Fibroblast of upper back skin (primary cell): Measurements from ENCODE around the gene TSPAN17.
A peak's percentile ranks its signal among the peaks of the same experiment; 100 is the strongest.

ENCODE experiments used
- DNase-seq: peaks from one replicate; pipeline ENCODE4 v3.0.0-alpha.2; 2013

The TSPAN17 gene

GRCh38 chr5:176647030-176647842, at the start of gene TSPAN17:
TSS of gene TSPAN17 (plus strand) at chr5:176647484. CDS start at chr5:176647616, 132 bp downstream.
- peak; percentile 99 for DNase-seq

DNA sequence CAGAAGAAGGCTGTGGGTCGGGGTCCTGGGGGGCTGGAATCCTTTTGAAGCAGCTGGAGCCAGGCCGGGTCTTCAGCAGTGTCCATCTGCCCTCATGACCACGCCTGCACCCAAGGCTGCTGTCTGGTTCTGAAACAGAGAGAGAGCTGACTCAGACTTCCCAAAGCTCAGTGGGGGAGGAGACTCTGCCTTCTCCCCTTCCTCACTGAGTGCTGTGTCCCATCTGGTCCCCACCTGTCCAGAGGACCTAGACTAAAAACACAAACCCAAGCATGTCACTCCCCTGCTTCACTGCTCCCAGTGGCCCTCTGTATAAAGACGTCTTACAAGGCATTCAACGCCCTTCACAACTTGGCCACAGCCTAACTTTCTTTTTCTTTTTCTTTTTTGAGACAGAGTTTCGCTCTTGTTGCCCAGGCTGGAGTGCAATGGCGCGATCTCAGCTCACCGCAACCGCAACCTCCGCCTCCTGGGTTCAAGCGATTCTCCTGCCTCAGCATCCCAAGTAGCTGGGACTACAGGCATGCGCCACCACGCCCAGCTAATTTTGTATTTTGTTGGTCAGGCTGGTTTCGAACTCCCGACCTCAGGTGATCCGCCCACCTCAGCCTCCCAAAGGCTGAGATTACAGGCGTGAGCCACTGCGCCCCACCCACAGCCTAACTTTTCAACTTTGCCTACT, 47.4 kb upstream of the TSPAN17 start:
- DNase-seq, result peak; percentile 49

DNA sequence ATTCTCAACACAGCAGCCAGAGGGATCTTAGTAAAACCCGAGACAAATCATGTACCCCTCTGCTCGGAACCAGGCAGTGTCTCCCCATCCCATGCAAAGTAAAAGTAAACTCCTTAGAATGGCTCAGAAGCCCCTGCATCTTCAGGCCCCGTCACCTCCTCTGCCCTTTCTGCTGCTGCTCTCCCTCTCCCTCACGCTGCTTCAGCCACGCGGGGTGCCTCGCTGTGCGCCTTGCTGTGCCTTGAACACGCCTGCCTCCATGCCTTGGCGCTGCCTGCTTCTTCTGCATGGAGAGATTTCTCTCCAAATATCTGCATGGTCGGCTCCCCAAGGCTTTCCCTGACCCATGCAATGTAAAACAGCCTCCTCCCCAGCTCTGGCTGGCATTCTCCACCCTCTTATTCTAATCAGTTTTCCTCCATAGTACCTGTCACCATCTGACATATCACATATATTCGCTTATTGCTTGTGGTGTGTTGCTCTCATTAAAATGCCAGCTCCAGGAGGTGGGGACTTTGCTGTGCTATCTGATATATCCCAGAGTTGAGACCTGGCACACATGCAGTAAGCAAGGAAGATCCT, 45.3 kb upstream of the TSPAN17 start:
- no peak for DNase-seq

- no peak for DNase-seq
Measured at GRCh38 chr5:176603091-176603490, 44.2 kb upstream of the TSPAN17 start.

GRCh38 chr5:176606032-176606431, 41.3 kb upstream of the TSPAN17 start:
- DNase-seq, result no peak

DNA sequence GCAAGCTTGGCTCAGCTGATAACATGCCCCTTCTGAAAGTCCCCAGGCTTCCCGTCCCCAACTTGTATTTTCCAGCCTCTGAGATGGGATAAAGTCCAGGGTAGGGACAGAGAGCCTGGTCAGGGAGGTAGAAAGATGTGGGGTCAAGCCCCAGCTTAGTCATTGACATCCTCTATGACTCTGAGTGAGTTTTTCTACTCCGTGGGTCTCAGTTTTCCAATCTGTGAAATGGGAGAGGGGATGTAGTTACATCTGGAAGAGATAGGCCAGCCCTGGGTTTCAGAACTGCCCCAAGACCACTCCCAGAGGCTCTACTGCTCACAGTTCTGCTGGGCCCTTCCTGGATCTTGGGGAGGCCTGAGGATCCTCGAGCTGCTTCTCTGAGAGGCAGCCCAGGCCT, 40.4 kb upstream of the TSPAN17 start:
- no peak for DNase-seq

DNA sequence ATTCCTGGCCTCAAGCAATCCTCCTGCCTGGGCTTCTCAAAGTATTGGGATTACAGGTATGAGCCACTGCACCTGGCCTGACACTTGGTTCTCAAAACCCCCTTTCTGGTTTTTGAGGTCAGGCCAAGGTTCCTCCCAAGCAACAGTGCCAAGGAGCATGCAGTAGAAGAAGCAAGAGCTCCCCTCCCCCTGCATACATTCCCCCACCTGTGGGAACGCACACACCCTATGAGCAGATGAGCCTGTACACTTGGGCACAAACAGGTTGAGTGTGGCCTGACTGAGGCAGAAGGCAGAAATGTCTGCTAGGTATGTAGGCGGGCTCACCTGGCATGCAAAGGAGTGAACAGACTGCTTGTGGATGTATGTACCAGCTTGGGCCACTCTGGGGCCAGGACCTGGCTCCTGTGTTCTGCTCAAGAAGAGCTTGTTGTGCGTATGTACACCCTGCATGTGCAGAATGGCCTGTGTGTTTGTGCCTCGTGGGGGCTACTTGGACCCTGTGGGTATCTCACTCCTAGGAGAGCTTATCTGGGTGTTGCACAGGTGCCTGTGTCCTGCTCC, 39.1 kb upstream of the TSPAN17 start:
- no peak for DNase-seq

GRCh38 chr5:176608937-176609723, 38.2 kb upstream of the TSPAN17 start:
- DNase-seq, result no peak

- DNase-seq, result peak; percentile 46
Measured at GRCh38 chr5:176609724-176610434, 37.4 kb upstream of the TSPAN17 start, which contains the start of gene GPRIN1. TSS of gene GPRIN1 (minus strand) at chr5:176610156. CDS start at chr5:176599834, 10,322 bp downstream.

- no peak for DNase-seq
Measured at GRCh38 chr5:176610435-176610773, 36.9 kb upstream of the TSPAN17 start.

GRCh38 chr5:176611435-176611834, 35.8 kb upstream of the TSPAN17 start:
- peak; percentile 83 for DNase-seq

DNA sequence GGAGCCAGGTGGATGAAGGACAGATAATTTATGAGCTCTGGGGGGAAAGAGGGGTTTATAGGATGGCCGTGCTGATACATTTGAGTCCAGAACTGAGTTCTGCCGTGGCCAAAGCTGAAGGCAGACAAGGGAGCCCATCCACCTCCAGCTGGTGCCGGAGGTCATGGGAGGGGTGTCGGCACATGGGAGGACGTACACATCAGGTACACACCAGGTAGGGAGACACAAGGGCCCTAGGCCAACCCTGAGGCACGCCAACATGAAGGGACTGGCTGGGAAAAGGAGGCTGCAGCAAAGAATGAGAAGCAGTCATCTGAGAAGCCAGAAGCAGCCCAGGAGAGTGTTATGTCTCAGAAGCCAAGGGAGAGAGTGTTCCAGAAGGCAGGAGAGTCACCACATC, 35.3 kb upstream of the TSPAN17 start:
- no peak for DNase-seq

GRCh38 chr5:176612855-176613254, 34.4 kb upstream of the TSPAN17 start:
- no peak for DNase-seq

DNA sequence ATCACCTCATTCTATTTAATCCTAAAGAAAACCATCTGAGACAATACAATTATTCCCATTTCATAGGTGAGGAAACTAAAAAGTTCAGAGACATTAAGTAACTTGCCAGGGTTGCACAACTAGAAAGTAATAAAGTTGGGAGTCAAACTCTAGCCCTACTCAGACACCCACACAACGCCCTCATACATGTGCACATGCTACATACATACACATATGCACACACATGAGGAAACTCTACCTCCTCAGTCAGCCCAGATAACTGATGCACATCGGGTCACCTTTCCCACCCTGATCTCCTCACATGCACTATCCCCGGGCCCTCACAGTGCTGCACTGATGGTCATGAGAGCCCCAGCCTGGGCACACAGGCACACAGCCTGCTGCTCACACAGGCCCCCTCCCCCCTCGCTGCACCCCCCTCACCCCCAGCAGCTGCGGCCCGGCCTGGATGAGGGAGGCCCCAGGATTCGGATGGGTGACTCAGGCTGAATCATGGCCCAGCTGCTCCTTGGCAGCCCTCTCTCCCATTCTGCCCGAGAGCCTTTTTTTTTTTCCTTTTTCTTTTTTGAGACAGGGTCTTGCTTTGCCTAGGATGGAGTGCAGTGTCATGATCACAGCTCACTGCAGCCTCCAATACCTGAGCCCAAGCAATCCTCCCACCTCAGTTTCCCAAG, 32.3 kb upstream of the TSPAN17 start:
- peak; percentile 79 for DNase-seq

DNA sequence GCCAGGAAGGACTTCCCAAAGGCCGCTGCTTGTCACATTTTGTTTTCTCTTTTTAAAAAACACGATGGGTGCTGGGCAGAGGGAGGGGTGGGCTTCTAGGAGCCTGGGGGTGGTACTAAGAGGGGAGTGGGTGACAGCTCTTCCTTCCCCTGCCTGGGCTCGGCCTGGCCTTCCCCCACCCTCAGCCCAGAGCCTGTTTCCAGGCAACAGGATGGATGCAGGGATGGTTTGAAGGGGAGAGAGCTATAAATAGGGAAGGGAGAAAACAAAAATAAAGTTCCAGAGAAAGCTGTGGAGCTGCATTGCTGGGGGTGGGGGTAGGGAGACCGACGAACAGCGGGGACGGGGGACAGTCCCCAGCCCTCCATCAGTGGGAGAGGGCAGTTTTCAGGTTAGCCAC, 30.8 kb upstream of the TSPAN17 start:
- no peak for DNase-seq

DNA sequence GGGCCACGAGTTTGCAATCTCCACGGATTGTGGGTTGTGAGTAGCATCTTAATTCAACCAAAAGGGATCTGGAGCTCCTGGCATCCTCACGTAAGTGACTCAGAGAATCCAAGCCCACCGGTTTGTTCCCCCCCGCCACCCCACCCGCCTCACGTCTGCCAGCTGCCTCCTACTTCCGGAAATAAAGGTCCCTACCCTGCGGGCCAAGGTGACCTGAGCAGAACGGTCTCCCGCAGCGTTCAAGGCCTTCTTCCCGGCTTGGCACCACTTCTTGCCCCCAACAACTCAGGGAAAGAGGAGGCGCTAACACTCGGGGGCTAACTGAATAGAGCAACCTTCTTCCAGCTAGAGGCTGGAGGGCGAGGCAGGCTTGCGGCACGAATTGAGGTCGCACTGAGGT, 28.5 kb upstream of the TSPAN17 start:
- no peak for DNase-seq

DNA sequence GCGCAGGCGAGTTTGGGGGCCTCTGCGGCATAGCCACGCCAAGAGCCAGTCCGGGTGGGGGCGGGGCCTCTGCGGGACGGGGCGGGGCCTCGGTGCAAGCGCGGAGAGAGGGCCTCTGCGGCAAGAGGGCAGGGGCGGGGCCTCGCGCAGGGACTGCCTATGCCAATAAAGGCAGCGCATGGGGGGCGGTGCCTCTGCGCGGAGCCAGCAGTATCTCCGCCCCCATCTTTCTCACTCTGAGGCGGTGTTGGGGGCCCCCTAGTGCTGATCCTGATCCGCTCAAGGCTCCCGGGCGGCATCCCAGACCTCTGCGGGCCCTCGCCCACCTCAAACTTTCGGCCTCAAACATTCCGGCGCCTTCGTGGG, 28.1 kb upstream of the TSPAN17 start:
- peak; percentile 88 for DNase-seq

DNA sequence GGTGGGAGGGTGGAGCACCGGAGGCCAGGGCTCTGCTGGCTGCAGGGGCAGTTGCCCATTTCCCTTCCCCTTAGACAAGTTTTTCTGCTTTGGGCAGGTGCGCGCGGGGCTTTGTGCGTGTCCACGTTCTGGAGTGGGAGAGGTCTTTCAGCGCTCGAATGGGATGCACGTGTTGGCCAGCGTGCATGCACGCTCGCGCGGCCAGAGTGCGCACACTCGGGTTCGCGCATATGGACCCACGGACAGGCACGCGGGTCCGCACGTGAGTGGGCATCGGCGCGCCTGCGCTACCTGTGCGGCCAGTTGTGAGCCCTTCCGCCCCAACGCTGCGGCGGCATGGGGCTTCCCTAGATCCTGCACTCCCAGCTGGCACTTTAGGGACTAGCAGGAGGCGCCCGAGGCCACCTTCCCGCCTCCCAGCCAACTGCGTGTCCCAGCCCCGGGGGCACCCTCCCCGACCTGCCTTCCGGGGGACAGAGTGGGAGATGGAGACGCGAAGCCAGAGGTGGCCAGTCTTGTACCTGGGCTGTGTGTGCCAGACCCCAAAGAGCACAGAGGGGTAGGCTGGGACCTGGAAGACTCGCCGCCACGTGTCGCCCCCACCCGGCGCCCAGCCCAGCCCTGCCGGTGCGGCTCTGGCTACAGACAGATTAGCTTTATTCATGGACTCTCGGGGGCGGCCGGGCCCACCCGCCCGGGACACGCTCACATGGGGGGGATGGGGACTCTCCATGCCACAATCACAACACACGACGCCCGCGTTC, 27.5 kb upstream of the TSPAN17 start:
- DNase-seq, result no peak

- DNase-seq, result no peak
Measured at GRCh38 chr5:176620333-176620981, 26.8 kb upstream of the TSPAN17 start.

- no peak for DNase-seq
Measured at GRCh38 chr5:176621661-176622079, 25.6 kb upstream of the TSPAN17 start.
